ENCODE measurements around the gene PER2.
"Not testable (repeated sequence)": the region's sequence is repeated elsewhere in the genome, so short reads cannot be mapped to it uniquely, and the experiment has no call there.

Gene PER2

GRCh38 chr2:238287737-238288649, at the start of gene PER2:
PER2 (minus strand) TSS chr2:238288610; CDS start chr2:238277936, 10,674 bp downstream.
- peak; percentile 15 to 30 for DNase-seq (ENCODE audit: low read depth in 2 of 2)

GRCh38 chr2:238337846-238338245, 49.4 kb upstream of the PER2 start:
- DNase-seq (ENCODE audit: low read depth in 2 of 2), result no peak

- no peak for DNase-seq (ENCODE audit: low read depth in 2 of 2)
Observed at GRCh38 chr2:238336793-238337444, 48.5 kb upstream of the PER2 start.

- DNase-seq (ENCODE audit: low read depth in 2 of 2), result no peak
Observed at GRCh38 chr2:238336151-238336550, 47.7 kb upstream of the PER2 start.

GRCh38 chr2:238335591-238335990, 47.2 kb upstream of the PER2 start:
- not testable (repeated sequence) for DNase-seq (ENCODE audit: low read depth in 2 of 2)

GRCh38 chr2:238334885-238335284, 46.5 kb upstream of the PER2 start:
- DNase-seq (ENCODE audit: low read depth in 2 of 2), result no peak

- no peak for DNase-seq (ENCODE audit: low read depth in 2 of 2)
Observed at GRCh38 chr2:238331916-238332315, 43.5 kb upstream of the PER2 start.

GRCh38 chr2:238330391-238330790, 42.0 kb upstream of the PER2 start:
- DNase-seq (ENCODE audit: low read depth in 2 of 2), result no peak

GRCh38 chr2:238327751-238328150, 39.3 kb upstream of the PER2 start:
- no peak for DNase-seq (ENCODE audit: low read depth in 2 of 2)

GRCh38 chr2:238326801-238327365, 38.5 kb upstream of the PER2 start:
- no peak for DNase-seq (ENCODE audit: low read depth in 2 of 2)

- DNase-seq (ENCODE audit: low read depth in 2 of 2), result no peak
Observed at GRCh38 chr2:238325694-238326093, 37.3 kb upstream of the PER2 start.

- not testable (repeated sequence) for DNase-seq (ENCODE audit: low read depth in 2 of 2)
Observed at GRCh38 chr2:238324248-238324647, 35.8 kb upstream of the PER2 start.

GRCh38 chr2:238322001-238322411, 33.6 kb upstream of the PER2 start:
- DNase-seq (ENCODE audit: low read depth in 2 of 2), result no peak

- no peak for DNase-seq (ENCODE audit: low read depth in 2 of 2)
Observed at GRCh38 chr2:238321467-238321866, 33.1 kb upstream of the PER2 start.

- no peak for DNase-seq (ENCODE audit: low read depth in 2 of 2)
Observed at GRCh38 chr2:238320648-238321281, 32.4 kb upstream of the PER2 start.

GRCh38 chr2:238320246-238320647, 31.8 kb upstream of the PER2 start, which contains the start of gene TRAF3IP1:
TRAF3IP1 (plus strand) TSS chr2:238320518; CDS start chr2:238320663, 145 bp downstream.
- DNase-seq (ENCODE audit: low read depth in 2 of 2), result peak; percentile 77 to 80

GRCh38 chr2:238315031-238315595, 26.7 kb upstream of the PER2 start:
- DNase-seq (ENCODE audit: low read depth in 2 of 2), result no peak

- no peak for DNase-seq (ENCODE audit: low read depth in 2 of 2)
Observed at GRCh38 chr2:238314576-238314975, 26.2 kb upstream of the PER2 start.

GRCh38 chr2:238313991-238314350, 25.6 kb upstream of the PER2 start:
- no peak for DNase-seq (ENCODE audit: low read depth in 2 of 2)

- DNase-seq (ENCODE audit: low read depth in 2 of 2), result peak; percentile 17 to 18
Observed at GRCh38 chr2:238313289-238313990, 25.0 kb upstream of the PER2 start.

- DNase-seq (ENCODE audit: low read depth in 2 of 2), result not testable (repeated sequence)
Observed at GRCh38 chr2:238310721-238311120, 22.3 kb upstream of the PER2 start.

Data from stimulated activated CD8-positive, alpha-beta memory T cell treated with anti-CD3 and anti-CD28 coated beads, Interleukin-15, amount 100 ng/mL, for 48 hours (primary cell).